DOHH2 (cell line): Measurements from ENCODE around the gene DZANK1.

Experiments
- EZH2phosphoT487 ChIP-seq: fragments of 200-600 bp; sonication (generic); IDR thresholded peaks from 2 replicates; pipeline ENCODE4 v1.6.1; 2017; ENCODE audit warnings: borderline replicate concordance, mild to moderate bottlenecking, antibody characterized with exemption, low read length, moderate library complexity, mixed read lengths
- TF ChIP-seq, protein P1 (sequence below): fragments of 200-600 bp; sonication (generic); IDR thresholded peaks from one replicate; pipeline ENCODE4 v1.5.1; 2014; ENCODE audit warnings: antibody characterized with exemption, mild to moderate bottlenecking, low read depth, low read length; ENCODE audit not compliant: poor library complexity, severe bottlenecking

DNA sequence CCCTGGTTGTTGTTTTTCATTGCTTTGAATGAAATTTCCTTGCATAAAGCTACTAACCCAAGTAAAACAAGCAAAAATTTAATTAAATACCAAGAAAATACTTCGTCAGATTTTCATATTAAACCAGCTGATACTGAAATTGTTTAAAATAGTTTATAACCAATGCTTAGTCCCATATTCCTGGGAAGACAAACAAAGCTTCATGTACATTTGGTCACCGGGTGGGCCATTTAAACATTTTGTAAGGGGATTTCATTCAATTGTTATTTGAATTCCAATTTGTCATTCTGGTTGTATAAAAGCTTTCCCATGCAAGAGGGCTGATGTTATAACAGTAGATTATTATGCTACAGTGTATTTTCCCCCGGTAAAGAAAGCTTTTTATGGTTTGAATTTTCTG is 30.8 kb upstream of the DZANK1 start:
- TF ChIP-seq, protein P1, sequence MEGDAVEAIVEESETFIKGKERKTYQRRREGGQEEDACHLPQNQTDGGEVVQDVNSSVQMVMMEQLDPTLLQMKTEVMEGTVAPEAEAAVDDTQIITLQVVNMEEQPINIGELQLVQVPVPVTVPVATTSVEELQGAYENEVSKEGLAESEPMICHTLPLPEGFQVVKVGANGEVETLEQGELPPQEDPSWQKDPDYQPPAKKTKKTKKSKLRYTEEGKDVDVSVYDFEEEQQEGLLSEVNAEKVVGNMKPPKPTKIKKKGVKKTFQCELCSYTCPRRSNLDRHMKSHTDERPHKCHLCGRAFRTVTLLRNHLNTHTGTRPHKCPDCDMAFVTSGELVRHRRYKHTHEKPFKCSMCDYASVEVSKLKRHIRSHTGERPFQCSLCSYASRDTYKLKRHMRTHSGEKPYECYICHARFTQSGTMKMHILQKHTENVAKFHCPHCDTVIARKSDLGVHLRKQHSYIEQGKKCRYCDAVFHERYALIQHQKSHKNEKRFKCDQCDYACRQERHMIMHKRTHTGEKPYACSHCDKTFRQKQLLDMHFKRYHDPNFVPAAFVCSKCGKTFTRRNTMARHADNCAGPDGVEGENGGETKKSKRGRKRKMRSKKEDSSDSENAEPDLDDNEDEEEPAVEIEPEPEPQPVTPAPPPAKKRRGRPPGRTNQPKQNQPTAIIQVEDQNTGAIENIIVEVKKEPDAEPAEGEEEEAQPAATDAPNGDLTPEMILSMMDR, result no peak
- no peak for TF ChIP-seq EZH2phosphoT487
